Astrocyte of the cerebellum (primary cell): Measurements from ENCODE around the gene PRSS27.

Experiments used
- DNase-seq: peaks from one replicate; pipeline ENCODE4 v3.0.0-alpha.2; 2011; ENCODE audit warnings: low read depth
- H3K4me3 ChIP-seq: 2 replicates; pipeline ENCODE4 v1.5.1; 2011; ENCODE audit warnings: mild to moderate bottlenecking, low read depth, low read length, moderate library complexity
- CTCF ChIP-seq: IDR thresholded peaks from 2 replicates; pipeline ENCODE4 v1.5.1; 2012; ENCODE audit warnings: low read length, low read depth, moderate library complexity, mild to moderate bottlenecking; ENCODE audit errors: missing control alignments
- in situ Hi-C: cut with HindIII; loops from 2 replicates; pipeline ENCODE4 v1.10.0; 2017; ENCODE audit warnings: low sequenced_read_pairs

PRSS27 gene

DNA sequence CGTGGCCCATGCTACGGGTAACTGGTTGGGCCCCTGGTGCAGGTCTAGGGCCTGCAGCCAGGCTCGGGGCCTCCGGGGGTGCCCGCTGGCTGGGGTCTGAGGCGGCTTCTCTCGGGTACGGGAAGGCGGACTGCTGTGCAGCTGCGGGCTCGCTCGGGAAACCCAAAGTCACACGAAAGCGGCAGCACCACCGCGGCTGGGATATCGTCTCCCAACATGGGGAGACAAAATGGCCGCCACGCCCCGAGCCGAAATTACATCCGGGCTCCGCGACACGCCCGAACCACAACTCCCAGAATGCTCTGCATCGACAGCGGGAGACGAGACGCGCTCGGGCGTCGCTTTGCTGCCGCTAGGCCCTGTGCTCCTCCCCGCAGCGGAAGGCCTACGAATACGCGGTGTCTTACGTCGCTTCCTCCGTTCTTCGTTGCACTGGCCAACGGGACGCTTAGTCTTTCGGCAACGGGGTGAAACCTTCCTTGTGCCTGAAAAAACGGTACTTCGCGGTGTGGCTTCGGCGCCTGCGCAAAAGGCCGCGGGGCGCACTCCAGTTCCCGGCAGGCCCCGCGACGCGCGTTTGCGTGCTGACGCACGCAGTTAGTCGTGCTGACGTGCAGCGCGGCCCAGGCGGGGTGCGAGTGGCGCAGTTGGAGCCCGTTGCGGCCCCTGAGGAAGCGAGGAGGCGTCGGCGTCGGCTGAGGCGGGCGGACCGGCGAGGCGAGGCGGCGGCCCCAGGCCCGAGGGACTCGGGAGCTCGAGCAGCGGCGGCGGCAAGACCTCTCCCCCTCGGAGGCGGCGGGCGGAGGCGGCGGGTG, 32.2 kb upstream of the PRSS27 start, which contains the start of gene SRRM2:
Gene SRRM2 (plus strand): TSS at position 604 of the 815 bp plus-strand sequence. CDS start 3,727 bp downstream, outside the sequence.
- in situ Hi-C loops: no loop called here
- peak; percentile 87 for DNase-seq
- TF ChIP-seq CTCF: no peak
- H3K4me3 ChIP-seq: peak within 1 kb of the TSS; percentile 93

GRCh38 chr16:2751577-2752034, 31.6 kb upstream of the PRSS27 start:
- TF ChIP-seq CTCF: no peak
- peak overlapping the region; percentile 93 for H3K4me3 ChIP-seq
- in situ Hi-C loops: no loop called here
- DNase-seq: no peak

- in situ Hi-C loops: no loop called here
- no peak overlapping the region for H3K4me3 ChIP-seq
- TF ChIP-seq CTCF: no peak
- no peak for DNase-seq
Observed at GRCh38 chr16:2749936-2750335, 29.9 kb upstream of the PRSS27 start.

DNA sequence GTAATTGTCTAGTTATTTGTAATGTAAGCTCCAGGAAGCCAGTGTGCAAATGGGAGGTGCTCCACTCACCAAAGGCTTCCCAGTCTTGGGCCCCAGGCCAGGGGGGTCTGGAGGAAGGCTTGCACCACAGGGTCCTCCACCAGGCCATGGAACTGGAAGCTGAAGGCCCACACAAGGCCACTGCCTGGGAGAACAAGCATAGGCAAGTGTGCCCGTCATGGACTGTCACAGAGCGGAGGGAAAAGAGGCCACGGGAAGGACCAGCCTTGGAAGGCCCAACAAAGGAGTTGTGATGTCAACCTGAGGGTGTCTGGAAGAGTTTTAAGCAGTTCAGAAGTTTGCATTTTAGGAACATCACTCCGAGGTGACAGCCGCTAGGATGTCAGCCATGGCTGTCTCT, 29.5 kb upstream of the PRSS27 start:
- in situ Hi-C loops: no loop called here

GRCh38 chr16:2748757-2749455, 28.9 kb upstream of the PRSS27 start:
- no peak for DNase-seq
- no peak overlapping the region for H3K4me3 ChIP-seq
- TF ChIP-seq CTCF: no peak
- in situ Hi-C loops: no loop called here

More for the DNA sequence above, 29.5 kb upstream of the PRSS27 start:
- DNase-seq: no peak
- TF ChIP-seq CTCF: no peak
- no peak overlapping the region for H3K4me3 ChIP-seq

- no peak overlapping the region for H3K4me3 ChIP-seq
Observed at GRCh38 chr16:2745961-2746360, 25.9 kb upstream of the PRSS27 start.

More at GRCh38 chr16:2745961-2746360, 25.9 kb upstream of the PRSS27 start:
- in situ Hi-C loops: no loop called here
- TF ChIP-seq CTCF: no peak
- DNase-seq: no peak
